Hepatic stellate cell (primary cell): ENCODE data around the gene TBCC.

Experiments
- DNase-seq: peaks from one replicate; pipeline ENCODE4 v3.0.0; 2011; ENCODE audit warnings: low spot score

TBCC gene

DNA sequence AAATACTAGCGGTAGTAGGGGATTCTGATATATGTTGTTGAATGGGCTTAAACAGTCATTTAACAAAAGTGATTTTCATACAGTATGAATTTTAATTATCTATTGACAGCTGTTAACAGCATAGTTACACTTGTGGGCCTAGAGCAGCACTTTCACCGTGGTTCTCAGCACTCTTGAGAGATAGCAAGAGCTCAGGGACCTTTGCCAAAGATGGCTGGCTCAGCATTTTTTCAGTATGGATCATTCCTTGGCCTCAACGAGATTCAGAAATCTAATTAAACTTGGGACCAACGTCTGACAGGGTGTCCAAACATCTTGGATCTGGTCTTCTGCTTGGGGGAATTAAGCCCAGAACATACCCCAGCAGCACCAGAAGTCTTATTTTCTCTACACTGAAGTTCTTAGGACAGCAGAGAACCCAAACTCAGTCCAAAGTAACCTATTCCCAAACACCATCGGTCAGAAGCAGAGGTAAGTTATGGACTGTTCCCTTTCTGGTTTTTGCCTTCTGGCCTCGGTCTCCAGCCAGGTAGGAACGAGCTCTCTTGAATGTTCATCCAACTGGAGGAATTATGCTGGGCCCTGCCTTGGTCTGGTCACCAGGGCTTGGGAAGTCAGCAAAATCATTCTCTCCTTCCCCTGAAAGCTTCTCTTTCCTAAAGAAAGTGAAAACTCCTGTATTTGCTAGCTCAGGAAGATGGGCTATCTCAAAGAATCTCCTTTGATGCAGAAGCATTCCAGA, 49.2 kb downstream of the TBCC start:
- peak; percentile 34 for DNase-seq

DNA sequence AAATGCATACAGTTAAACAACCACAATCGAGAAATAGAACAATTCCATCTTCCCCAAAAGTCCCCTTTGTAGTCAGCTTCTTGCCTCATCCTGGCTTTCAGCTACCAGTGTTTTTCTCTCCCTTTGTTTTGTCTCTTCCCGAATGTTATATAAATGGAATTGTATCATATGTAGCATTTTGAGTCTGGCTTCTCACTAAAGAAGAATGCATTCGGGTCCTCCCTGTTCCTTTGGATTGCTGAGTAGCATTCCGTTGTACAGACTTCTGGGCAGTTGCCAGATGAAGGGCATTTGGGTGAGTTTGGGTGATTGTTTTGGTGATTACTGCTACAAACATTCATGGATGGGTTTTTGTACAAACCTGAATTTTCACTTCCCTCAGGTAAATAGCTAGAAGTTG, 51.3 kb downstream of the TBCC start:
- peak; percentile 63 for DNase-seq
